ENCODE measurements around the gene PCID2. TPM values are rescaled to one million over a fixed set of nuclear protein-coding genes. Genes with fewer than 3 reads are reported as not detected.

Gene PCID2
- total RNA-seq, 2 experiments from 2014 or later, result 65.5 to 69.8 TPM

GRCh38 chr13:113145911-113146598 lies 62.4 kb downstream of the PCID2 start:
- ChIA-PET CTCF (interaction anchor here (1.1 kb wide), 1 partner anchor 15 kb away, joined by 3 read pairs; no protein-coding TSS in a partner anchor), POLR2A (no interaction called here)
- H3K4me1 Mint-ChIP-seq, result peaks cover under 1% of the 10 kb centered on the region
- peaks cover 2% of the 10 kb centered on the region for H3K9me3 Mint-ChIP-seq
- H3K27ac Mint-ChIP-seq, result no peak overlapping the region
- H3K36me3 Mint-ChIP-seq (ENCODE audit: low read depth), result no peaks in the 10 kb centered on the region
- peaks cover under 1% of the 10 kb centered on the region for H3K27me3 Mint-ChIP-seq
- no peak overlapping the region for H3K4me3 Mint-ChIP-seq
- no peak for DNase-seq

GRCh38 chr13:113145496-113145895 lies 63.0 kb downstream of the PCID2 start:
- no peak for DNase-seq
- Mint-ChIP-seq H3K4me3 (no peak overlapping the region), H3K27me3 (no peaks in the 10 kb centered on the region), H3K27ac (no peak overlapping the region), H3K9me3 (peaks cover 2% of the 10 kb centered on the region), H3K4me1 (no peaks in the 10 kb centered on the region), H3K36me3 (ENCODE audit: low read depth) (no peaks in the 10 kb centered on the region)
- POLR2A ChIA-PET, result no interaction called here
- CTCF ChIA-PET, result interaction anchor here (0.6 to 1.1 kb wide), 2 partner anchors 14 to 239 kb away, joined by 3 read pairs; no protein-coding TSS in a partner anchor

- Mint-ChIP-seq H3K36me3 (ENCODE audit: low read depth) (no peaks in the 10 kb centered on the region), H3K9me3 (peaks cover 2% of the 10 kb centered on the region), H3K27me3 (no peaks in the 10 kb centered on the region), H3K4me1 (no peaks in the 10 kb centered on the region), H3K4me3 (no peak overlapping the region), H3K27ac (no peak overlapping the region)
- CTCF ChIA-PET, result no interaction called here
- POLR2A ChIA-PET, result no interaction called here
- DNase-seq, result no peak
These were observed 64.2 kb downstream of the PCID2 start for GRCh38 chr13:113144255-113144629.

GRCh38 chr13:113143466-113144254 lies 64.8 kb downstream of the PCID2 start:
- Mint-ChIP-seq H3K9me3 (peaks cover 2% of the 10 kb centered on the region), H3K4me3 (no peak overlapping the region), H3K36me3 (ENCODE audit: low read depth) (no peaks in the 10 kb centered on the region), H3K27ac (no peak overlapping the region), H3K27me3 (no peaks in the 10 kb centered on the region), H3K4me1 (no peaks in the 10 kb centered on the region)
- ChIA-PET POLR2A (no interaction called here), CTCF (interaction anchor here (0.6 kb wide), 2 partner anchors 15 to 104 kb away, joined by 3 read pairs; no protein-coding TSS in a partner anchor)
- no peak for DNase-seq

GRCh38 chr13:113142876-113143275 lies 65.6 kb downstream of the PCID2 start:
- no peak overlapping the region for H3K27ac Mint-ChIP-seq
- ChIA-PET CTCF (interaction anchor here (0.6 to 0.7 kb wide), 3 partner anchors 16 to 103 kb away, joined by 3 to 5 read pairs (median 3); partner anchors contain the start of gene PCID2), POLR2A (no interaction called here)
- H3K27me3 Mint-ChIP-seq, result peaks cover 1% of the 10 kb centered on the region
- peaks cover 2% of the 10 kb centered on the region for H3K9me3 Mint-ChIP-seq
- no peak overlapping the region for H3K4me3 Mint-ChIP-seq
- H3K36me3 Mint-ChIP-seq (ENCODE audit: low read depth), result no peaks in the 10 kb centered on the region
- H3K4me1 Mint-ChIP-seq, result no peaks in the 10 kb centered on the region
- no peak for DNase-seq

- Mint-ChIP-seq H3K9me3 (peaks cover 2% of the 10 kb centered on the region), H3K27me3 (peaks cover 4% of the 10 kb centered on the region), H3K4me1 (no peaks in the 10 kb centered on the region), H3K4me3 (no peak overlapping the region), H3K27ac (no peak overlapping the region), H3K36me3 (ENCODE audit: low read depth) (no peaks in the 10 kb centered on the region)
- CTCF ChIA-PET, result interaction anchor here (1.0 kb wide), 1 partner anchor 9 kb away, joined by 3 read pairs; no protein-coding TSS in a partner anchor
- POLR2A ChIA-PET, result no interaction called here
- no peak for DNase-seq
These were observed 66.9 kb downstream of the PCID2 start for GRCh38 chr13:113141601-113141970.

GRCh38 chr13:113140677-113141600 lies 67.5 kb downstream of the PCID2 start:
- Mint-ChIP-seq H3K27ac (no peak overlapping the region), H3K9me3 (no peaks in the 10 kb centered on the region), H3K4me3 (no peak overlapping the region), H3K36me3 (ENCODE audit: low read depth) (no peaks in the 10 kb centered on the region), H3K4me1 (no peaks in the 10 kb centered on the region), H3K27me3 (peaks cover 6% of the 10 kb centered on the region)
- CTCF ChIA-PET, result interaction anchor here (1.0 kb wide), 1 partner anchor 8 kb away, joined by 3 read pairs; no protein-coding TSS in a partner anchor
- no peak for DNase-seq
- POLR2A ChIA-PET, result no interaction called here

- H3K27ac Mint-ChIP-seq, result no peak overlapping the region
- H3K27me3 Mint-ChIP-seq, result peaks cover 8% of the 10 kb centered on the region
- no peaks in the 10 kb centered on the region for H3K36me3 Mint-ChIP-seq (ENCODE audit: low read depth)
- no peak overlapping the region for H3K4me3 Mint-ChIP-seq
- POLR2A ChIA-PET, result no interaction called here
- H3K9me3 Mint-ChIP-seq, result no peaks in the 10 kb centered on the region
- CTCF ChIA-PET, result no interaction called here
- H3K4me1 Mint-ChIP-seq, result no peaks in the 10 kb centered on the region
- no peak for DNase-seq
These were observed 68.9 kb downstream of the PCID2 start for GRCh38 chr13:113139577-113139976.

GRCh38 chr13:113138792-113139551 lies 69.5 kb downstream of the PCID2 start:
- DNase-seq, result no peak
- H3K27me3 Mint-ChIP-seq, result peaks cover 13% of the 10 kb centered on the region
- CTCF ChIA-PET, result no interaction called here
- H3K27ac Mint-ChIP-seq, result no peak overlapping the region
- H3K4me1 Mint-ChIP-seq, result no peaks in the 10 kb centered on the region
- POLR2A ChIA-PET, result no interaction called here
- H3K9me3 Mint-ChIP-seq, result no peaks in the 10 kb centered on the region
- H3K4me3 Mint-ChIP-seq, result no peak overlapping the region
- no peaks in the 10 kb centered on the region for H3K36me3 Mint-ChIP-seq (ENCODE audit: low read depth)

GRCh38 chr13:113137691-113138298 lies 70.7 kb downstream of the PCID2 start:
- CTCF ChIA-PET, result no interaction called here
- no peak overlapping the region for H3K4me3 Mint-ChIP-seq
- H3K27ac Mint-ChIP-seq, result no peak overlapping the region
- H3K9me3 Mint-ChIP-seq, result no peaks in the 10 kb centered on the region
- H3K4me1 Mint-ChIP-seq, result no peaks in the 10 kb centered on the region
- POLR2A ChIA-PET, result no interaction called here
- no peak for DNase-seq
- no peaks in the 10 kb centered on the region for H3K36me3 Mint-ChIP-seq (ENCODE audit: low read depth)
- peaks cover 22% of the 10 kb centered on the region for H3K27me3 Mint-ChIP-seq

- ChIA-PET CTCF (no interaction called here), POLR2A (no interaction called here)
- Mint-ChIP-seq H3K4me1 (no peaks in the 10 kb centered on the region), H3K36me3 (ENCODE audit: low read depth) (no peaks in the 10 kb centered on the region), H3K27ac (no peak overlapping the region), H3K9me3 (peaks cover 2% of the 10 kb centered on the region), H3K4me3 (no peak overlapping the region), H3K27me3 (peaks cover 39% of the 10 kb centered on the region)
- DNase-seq, result no peak
These were observed 73.1 kb downstream of the PCID2 start for GRCh38 chr13:113135281-113135760.

Data from activated CD4-positive, alpha-beta T cell treated with anti-CD3 and anti-CD28 coated beads, Interleukin-2, amount 10 ng/mL, durations not matched to agents 7 days and 5 days (primary cell).